ENCODE results near the gene ABCA9.
"Not testable (repeated sequence)": the region's sequence is repeated elsewhere in the genome, so short reads cannot be mapped to it uniquely, and the experiment has no call there.

Gene ABCA9

DNA sequence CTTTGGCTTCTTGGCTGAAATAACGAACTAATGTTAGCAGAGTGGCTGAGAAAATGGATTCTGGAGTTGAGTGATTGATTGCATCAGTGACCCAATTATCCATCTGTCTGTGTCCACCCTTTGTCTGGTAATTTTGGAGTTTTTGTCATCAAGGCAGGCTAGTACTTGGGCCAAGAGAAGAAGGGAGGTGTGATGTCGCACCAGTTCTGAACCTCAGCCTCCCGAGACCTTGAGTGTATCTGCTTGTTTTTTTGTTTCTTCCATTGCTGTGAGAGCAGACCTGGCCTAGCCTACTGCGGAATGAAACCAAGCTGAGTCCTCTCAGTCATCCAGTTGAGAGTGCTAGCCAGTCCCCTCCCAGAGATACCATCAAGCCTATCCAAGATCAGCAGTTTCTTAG lies 110.0 kb downstream of the ABCA9 start:
- Histone ChIP-seq H3K9ac (ENCODE audit: low read length) (no peak overlapping the region), H2AFZ (ENCODE audit: low read depth, low read length, severe bottlenecking) (no peak overlapping the region), H3K4me2 (ENCODE audit: low read depth, low read length, poor library complexity, severe bottlenecking) (no peak overlapping the region), H3K9me3 (ENCODE audit: insufficient read depth, low read length) (no peaks in the 10 kb centered on the region), H3F3A (ENCODE audit: insufficient read depth) (no peaks in the 10 kb centered on the region), H3K4me3 (ENCODE audit: insufficient read depth, low read length, poor library complexity, severe bottlenecking) (no peak overlapping the region), H4K20me1 (ENCODE audit: low read depth, low read length) (no peaks in the 10 kb centered on the region), H3K27ac (ENCODE audit: low read depth, low read length) (no peak overlapping the region), H3K9me2 (replicated peaks; ENCODE audit: insufficient read depth, low read length) (no peaks in the 10 kb centered on the region), H3K27me3 (ENCODE audit: low read length) (no peaks in the 10 kb centered on the region), H3K79me2 (ENCODE audit: insufficient read depth, low read length) (no peaks in the 10 kb centered on the region), H3K36me3 (ENCODE audit: low read length) (no peaks in the 10 kb centered on the region)
- no peak for TF ChIP-seq EZH2phosphoT487 (conservative IDR thresholded peaks at IDR 0.05; ENCODE audit: low read length)
- no peak for TF ChIP-seq CTCF (IDR thresholded peaks at IDR 0.05; ENCODE audit: insufficient read depth, low read length, poor library complexity, severe bottlenecking)

DNA sequence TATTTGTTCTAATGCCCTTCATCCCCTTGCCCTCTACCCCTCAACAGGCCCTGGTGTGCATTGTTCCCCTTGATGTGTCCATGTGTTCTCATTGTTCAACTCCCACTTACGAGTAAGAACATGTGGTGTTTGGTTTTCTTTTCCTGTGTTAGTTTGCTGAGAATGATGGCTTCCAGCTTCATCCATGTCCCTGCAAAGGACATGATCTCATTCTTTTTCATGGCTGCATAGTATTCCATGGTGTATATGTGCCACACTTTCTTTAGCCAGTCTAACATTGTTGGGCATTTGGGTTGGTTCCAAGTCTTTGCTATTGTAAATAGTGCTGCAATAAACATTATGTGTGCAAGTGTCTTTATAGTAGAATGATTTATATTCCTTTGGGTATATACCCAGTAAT lies 112.9 kb downstream of the ABCA9 start:
- H3K4me2 ChIP-seq (ENCODE audit: low read depth, low read length, poor library complexity, severe bottlenecking); H3K4me3 ChIP-seq (ENCODE audit: insufficient read depth, low read length, poor library complexity, severe bottlenecking); H3K9ac ChIP-seq (ENCODE audit: low read length); H4K20me1 ChIP-seq (ENCODE audit: low read depth, low read length); H3K36me3 ChIP-seq (ENCODE audit: low read length); H3K27ac ChIP-seq (ENCODE audit: low read depth, low read length); H3K9me3 ChIP-seq (ENCODE audit: insufficient read depth, low read length); H2AFZ ChIP-seq (ENCODE audit: low read depth, low read length, severe bottlenecking); H3K79me2 ChIP-seq (ENCODE audit: insufficient read depth, low read length); H3K27me3 ChIP-seq (ENCODE audit: low read length); H3K9me2 ChIP-seq (replicated peaks; ENCODE audit: insufficient read depth, low read length); H3F3A ChIP-seq (ENCODE audit: insufficient read depth): not testable (repeated sequence)

GRCh38 chr17:68944435-68945035 lies 116.2 kb downstream of the ABCA9 start:
- Histone ChIP-seq H3K27ac (ENCODE audit: low read depth, low read length) (no peak overlapping the region), H3K9me2 (replicated peaks; ENCODE audit: insufficient read depth, low read length) (no peaks in the 10 kb centered on the region), H3K79me2 (ENCODE audit: insufficient read depth, low read length) (no peaks in the 10 kb centered on the region), H3K27me3 (ENCODE audit: low read length) (no peaks in the 10 kb centered on the region), H4K20me1 (ENCODE audit: low read depth, low read length) (no peaks in the 10 kb centered on the region), H3K36me3 (ENCODE audit: low read length) (no peaks in the 10 kb centered on the region), H2AFZ (ENCODE audit: low read depth, low read length, severe bottlenecking) (no peak overlapping the region), H3K9me3 (ENCODE audit: insufficient read depth, low read length) (no peaks in the 10 kb centered on the region), H3F3A (ENCODE audit: insufficient read depth) (no peaks in the 10 kb centered on the region), H3K9ac (ENCODE audit: low read length) (no peak overlapping the region), H3K4me2 (ENCODE audit: low read depth, low read length, poor library complexity, severe bottlenecking) (no peak overlapping the region), H3K4me3 (ENCODE audit: insufficient read depth, low read length, poor library complexity, severe bottlenecking) (no peak overlapping the region)
- TF ChIP-seq CTCF (IDR thresholded peaks at IDR 0.05; ENCODE audit: insufficient read depth, low read length, poor library complexity, severe bottlenecking): no peak
- TF ChIP-seq EZH2phosphoT487 (conservative IDR thresholded peaks at IDR 0.05; ENCODE audit: low read length): no peak

DNA sequence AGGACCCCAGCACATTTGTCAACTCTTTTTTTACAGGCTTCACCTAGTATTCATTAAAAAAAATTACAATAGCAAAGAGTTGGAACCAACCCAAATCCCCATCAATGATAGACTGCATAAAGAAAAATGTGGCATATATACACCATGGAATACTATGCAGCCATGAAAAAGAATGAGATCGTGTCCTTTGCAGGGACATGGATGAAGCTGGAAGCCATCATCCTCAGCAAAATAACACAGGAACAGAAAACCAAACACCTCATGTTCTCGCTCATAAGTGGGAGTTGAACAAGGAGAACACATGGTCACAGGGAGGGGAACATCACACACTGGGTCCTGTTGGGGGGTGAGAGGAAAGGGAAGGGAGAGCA lies 116.9 kb downstream of the ABCA9 start:
- not testable (repeated sequence) for H3K36me3 ChIP-seq (ENCODE audit: low read length); H4K20me1 ChIP-seq (ENCODE audit: low read depth, low read length); H3K27ac ChIP-seq (ENCODE audit: low read depth, low read length); H3K27me3 ChIP-seq (ENCODE audit: low read length); H3K9ac ChIP-seq (ENCODE audit: low read length); H3K79me2 ChIP-seq (ENCODE audit: insufficient read depth, low read length); H3F3A ChIP-seq (ENCODE audit: insufficient read depth); H3K9me2 ChIP-seq (replicated peaks; ENCODE audit: insufficient read depth, low read length); H3K4me2 ChIP-seq (ENCODE audit: low read depth, low read length, poor library complexity, severe bottlenecking); H3K9me3 ChIP-seq (ENCODE audit: insufficient read depth, low read length); H2AFZ ChIP-seq (ENCODE audit: low read depth, low read length, severe bottlenecking); H3K4me3 ChIP-seq (ENCODE audit: insufficient read depth, low read length, poor library complexity, severe bottlenecking)

Data from SU-DHL-6 (cell line).